Epidermal melanocyte (primary cell): ENCODE measurements around the gene ROBO2.

Source experiments
- DNase-seq: peaks from one replicate; pipeline ENCODE4 v3.0.0; 2011; ENCODE audit warnings: low spot score; ENCODE audit not compliant: insufficient read length

ROBO2 gene, protein sequence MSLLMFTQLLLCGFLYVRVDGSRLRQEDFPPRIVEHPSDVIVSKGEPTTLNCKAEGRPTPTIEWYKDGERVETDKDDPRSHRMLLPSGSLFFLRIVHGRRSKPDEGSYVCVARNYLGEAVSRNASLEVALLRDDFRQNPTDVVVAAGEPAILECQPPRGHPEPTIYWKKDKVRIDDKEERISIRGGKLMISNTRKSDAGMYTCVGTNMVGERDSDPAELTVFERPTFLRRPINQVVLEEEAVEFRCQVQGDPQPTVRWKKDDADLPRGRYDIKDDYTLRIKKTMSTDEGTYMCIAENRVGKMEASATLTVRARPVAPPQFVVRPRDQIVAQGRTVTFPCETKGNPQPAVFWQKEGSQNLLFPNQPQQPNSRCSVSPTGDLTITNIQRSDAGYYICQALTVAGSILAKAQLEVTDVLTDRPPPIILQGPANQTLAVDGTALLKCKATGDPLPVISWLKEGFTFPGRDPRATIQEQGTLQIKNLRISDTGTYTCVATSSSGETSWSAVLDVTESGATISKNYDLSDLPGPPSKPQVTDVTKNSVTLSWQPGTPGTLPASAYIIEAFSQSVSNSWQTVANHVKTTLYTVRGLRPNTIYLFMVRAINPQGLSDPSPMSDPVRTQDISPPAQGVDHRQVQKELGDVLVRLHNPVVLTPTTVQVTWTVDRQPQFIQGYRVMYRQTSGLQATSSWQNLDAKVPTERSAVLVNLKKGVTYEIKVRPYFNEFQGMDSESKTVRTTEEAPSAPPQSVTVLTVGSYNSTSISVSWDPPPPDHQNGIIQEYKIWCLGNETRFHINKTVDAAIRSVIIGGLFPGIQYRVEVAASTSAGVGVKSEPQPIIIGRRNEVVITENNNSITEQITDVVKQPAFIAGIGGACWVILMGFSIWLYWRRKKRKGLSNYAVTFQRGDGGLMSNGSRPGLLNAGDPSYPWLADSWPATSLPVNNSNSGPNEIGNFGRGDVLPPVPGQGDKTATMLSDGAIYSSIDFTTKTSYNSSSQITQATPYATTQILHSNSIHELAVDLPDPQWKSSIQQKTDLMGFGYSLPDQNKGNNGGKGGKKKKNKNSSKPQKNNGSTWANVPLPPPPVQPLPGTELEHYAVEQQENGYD (N-terminal part only)

DNA sequence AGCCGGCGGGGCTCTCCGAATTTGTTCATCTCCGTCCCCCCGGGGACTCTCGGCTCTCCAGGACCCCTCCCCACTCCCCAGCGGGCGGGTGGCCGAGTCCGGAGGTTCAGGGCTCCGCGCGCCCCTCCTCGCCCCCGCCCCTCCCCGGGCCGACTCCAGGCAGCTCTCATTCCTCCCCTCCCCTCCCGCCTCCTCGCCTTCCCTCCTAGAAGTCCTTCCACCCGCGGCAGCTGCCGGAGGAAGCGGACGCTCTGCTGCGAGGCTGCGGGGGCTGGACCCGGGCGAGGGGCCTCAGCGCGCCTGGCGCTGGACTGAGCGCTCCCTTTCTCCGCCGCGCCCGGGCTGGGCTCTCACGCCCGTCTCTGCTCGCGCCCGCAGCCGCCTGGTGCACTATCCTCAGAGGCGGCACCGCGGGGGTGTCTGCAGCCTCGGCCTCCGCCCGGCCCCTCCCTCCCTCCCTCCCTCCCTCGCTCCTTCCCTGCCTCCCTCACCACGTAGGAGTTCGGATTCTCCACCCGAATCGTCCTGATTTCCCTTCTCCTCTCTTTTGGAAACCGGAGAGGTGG is at the start of gene ROBO2:
Gene ROBO2 (plus strand): TSS at position 494 of the 566 bp plus-strand sequence. CDS start 687 bp downstream, outside the sequence.
- DNase-seq = no peak

DNA sequence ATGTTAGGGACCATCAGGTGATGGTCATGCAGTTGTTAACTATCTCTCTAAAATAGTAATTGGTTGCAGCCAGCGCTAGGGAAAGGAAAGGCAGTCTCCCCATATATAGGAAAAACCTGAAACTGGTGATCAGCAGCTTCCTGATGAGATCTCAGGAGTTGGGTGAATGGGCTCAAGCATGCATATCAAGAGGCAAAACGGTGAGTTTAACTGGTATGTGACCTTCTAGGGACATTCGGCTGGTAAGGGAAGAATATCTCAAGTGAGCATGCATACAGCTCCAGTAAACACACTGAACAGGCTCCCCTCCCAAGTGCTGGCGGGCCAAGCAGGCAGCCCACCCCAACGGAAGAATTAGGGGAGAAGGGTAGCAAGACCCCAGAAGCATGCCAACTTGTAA is 49.3 kb upstream of the ROBO2 start:
- DNase-seq = no peak

DNA sequence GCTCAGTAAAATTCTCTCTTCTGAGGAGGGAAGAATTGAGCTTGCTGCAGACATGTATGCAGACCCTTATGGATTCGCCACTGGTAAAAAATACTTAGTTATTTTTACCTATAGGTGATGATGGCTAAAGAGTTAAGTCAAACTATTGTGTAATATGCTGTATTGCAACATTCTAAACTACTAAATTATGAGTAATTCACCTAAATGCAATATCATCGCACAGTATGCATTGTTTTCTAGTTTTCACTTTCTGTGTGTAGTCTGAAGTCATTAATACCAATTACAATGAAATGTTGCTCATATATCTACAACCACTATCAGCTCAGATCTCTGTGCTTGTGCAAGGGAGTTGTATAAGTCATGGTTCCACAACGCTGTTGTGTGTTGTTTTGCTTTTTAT is 48.7 kb upstream of the ROBO2 start:
- DNase-seq = no peak

DNA sequence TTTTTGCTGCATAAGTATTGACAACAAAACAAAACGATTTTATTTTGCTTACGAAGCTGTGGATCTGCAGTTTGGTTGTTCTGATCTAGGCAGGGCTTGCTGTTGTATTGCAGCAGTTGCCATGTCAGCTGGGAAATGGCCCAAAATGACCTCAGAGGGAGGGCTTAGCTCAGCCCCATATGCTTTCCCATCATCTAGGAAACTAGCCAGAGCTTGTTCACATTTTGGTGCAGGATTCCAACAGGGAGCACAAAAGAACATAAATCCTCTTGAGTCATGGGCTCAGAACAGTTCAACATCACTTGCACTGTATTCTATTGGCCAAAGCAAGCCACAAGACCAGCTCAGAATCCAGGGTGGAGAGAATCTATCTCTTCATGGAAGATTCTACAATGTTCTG is 42.2 kb upstream of the ROBO2 start:
- DNase-seq = peak; percentile 25

DNA sequence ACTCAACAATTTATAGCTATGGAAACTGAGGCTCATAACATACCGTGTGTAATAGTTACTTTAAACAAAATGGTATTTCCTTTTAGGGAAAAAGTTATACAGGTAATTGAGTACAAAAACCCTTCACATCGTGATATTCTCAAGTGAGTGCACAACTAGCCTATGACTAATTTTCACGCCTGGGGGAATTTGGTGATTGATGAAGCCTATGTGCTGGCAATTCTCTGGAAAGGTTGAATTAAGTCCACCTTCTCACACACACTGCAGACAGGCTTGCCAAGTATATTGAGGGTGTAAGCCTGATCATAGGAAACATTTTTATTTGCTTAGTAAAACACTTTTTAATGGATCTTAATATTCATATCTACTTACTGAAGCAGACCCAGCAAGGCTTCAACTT is 41.3 kb upstream of the ROBO2 start:
- no peak for DNase-seq

DNA sequence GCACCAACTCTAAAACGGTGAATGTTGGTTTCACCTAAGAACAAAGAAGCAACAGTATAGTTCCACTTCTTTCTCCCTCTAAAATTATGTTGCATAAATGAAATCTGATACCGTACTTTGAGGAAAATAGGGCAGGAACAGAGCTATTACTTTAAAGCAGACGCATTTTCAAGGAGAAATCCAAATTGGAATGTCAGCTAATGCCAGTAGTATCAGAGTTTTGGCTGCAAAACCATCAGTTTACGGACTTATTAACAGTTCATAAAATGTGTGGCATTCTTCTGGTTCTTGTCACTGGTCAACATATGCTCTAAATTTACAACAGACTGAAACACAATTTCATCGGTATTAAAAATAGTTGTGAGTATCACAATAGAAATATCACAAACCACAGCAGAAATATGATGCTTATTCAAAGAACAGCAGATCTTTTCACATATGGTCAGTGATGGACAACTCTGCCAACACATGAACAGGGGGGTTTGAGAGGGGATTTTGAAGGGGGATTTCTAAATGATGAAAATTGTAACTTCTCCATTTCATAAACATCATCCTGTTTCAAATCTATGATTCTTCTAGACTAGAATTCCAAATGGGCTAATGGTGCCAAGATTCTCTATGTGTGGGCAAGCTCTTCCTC is 38.7 kb upstream of the ROBO2 start:
- no peak for DNase-seq

DNA sequence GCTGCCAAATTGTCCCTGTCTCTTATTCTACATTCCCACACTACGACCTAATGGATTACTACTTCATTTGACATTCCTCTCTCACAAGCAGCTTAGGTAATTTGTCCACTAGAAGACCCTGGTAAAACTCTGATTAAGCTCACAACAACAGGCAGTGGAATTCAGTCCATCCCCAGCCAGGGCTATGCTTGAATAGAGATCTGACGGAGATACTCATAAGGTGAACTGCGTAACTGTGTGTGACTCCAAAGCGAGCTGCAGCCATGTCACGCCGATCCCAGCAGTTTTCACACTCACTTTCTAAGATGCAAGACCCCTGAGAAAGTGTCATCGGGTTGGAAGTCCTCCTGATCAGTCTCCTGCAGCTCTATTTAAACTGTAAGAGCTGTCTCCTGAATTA is 25.7 kb upstream of the ROBO2 start:
- DNase-seq = no peak

DNA sequence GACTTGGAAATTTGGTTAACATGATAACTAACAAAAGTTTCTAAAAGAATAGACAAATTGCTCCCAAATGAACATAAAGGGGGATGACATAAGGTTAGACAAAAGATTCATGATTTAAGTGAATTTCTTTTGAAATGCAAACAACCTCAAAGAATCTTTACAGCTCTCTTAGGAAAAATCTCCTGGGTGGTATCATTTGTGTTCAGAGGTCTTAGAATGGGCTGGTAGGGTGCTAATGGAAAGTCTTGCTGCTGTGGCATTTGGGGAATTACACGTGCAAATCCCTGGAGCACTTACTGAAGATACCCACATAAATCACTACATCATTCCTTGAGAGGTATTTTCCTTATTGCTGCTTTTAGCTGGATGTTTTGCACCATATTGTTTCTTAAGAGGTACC is 14.4 kb upstream of the ROBO2 start:
- DNase-seq = no peak

DNA sequence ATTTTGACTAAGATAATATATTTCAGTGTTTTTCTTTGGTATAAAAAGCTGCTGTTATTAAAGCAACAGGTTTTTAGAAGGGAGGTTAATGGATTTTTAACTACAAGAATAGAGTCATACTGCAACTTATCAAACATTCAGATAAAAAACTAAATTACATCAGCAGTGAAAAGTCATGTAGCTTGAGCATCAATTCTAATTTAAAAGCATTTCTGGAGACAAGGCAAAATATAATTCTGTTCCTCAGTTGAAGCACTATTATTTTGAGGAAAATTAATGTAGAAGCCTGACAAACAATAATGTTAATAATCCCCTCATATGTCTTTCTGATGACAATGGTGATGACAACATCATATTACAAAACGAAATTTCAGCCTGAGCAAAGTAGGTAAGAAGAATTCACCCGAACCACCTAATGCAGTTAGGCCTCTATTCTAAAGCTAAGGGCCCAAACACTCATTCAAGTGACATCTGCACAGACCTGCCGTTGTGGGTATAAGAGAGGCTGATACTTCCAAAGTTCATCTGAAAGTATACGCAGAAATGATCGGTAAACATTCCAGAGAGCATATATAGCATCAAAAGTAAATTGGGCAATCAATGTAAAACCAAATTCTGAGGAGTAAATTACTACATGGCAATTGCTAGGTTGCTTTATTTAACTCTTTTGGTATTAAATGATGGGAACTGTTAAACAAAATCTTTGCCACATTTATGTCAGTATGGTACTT is 12.8 kb upstream of the ROBO2 start:
- DNase-seq = no peak

DNA sequence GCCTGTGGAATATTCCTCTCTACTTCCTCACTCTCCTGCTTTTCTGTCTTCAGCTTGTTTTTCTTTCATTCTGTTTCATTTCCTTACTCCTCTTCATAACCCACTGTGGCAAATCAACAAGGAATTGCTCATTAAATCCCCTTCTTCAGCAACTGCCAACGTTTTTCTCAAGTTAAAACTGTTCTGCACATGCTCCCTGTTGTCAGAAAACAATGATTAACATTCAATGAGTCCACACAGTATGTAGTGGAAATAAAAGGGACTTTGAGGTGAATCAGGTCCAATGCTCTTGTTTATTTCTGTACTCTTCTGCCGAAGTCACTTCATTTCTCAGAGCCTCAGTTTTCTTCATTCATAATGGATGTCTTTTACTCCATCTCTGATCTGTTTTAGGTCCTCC is 11.9 kb upstream of the ROBO2 start:
- no peak for DNase-seq

DNA sequence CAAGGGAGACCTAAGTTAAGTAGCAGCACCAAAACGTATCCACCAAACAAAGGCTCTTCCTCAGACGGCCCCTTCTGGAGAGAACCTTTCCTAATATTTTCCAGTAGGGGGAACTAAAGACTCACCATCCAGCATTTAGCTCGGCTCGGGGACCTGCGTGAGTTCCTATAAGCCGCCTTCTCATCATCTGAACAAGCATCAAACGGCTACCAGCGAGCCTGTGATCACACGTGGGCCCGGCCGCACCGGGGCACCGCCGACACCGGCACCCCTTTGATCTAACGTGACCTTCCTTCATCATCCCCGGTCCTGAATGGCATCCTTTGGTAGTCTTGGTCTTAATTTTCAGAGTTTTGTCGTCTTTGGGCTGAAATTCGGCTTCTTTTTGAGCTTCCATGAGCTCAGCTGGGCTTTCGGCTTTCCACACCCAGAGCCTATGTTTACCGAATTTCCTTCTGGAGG is 1.4 kb upstream of the ROBO2 start:
- DNase-seq = peak; percentile 50

DNA sequence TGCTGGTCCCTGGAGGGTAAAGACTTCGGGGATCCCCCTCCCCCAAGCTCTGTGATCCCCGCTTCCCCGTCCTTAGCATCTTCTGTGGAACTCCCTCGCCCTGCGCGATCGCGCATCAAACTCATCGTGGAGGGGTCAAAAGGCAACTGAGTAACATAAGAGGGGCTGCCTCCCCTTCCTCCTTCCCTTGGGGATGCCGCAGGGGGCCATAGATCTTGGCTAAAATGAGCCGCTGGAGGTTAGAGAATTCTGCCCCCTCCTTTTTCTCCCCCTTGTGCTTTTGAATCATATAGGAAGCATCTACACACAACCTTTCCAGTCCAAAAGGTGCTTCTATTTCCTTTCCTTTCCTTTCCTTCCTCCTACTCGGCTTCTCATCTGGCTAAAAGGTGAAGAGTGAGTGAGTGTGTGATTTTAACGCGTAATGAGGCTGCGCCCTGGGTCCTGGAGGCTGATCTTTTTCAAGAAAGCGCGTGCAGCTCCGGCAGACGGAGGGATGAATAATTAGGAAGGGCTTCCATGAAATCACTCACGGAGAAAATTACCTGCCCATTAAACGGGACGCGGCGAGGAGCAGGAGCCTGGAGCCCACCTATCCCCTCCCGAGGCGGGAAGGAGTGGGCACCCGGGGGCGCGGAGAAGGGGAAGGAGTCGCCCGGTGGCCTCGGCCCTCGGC is 831 bp upstream of the ROBO2 start:
- DNase-seq = no peak

DNA sequence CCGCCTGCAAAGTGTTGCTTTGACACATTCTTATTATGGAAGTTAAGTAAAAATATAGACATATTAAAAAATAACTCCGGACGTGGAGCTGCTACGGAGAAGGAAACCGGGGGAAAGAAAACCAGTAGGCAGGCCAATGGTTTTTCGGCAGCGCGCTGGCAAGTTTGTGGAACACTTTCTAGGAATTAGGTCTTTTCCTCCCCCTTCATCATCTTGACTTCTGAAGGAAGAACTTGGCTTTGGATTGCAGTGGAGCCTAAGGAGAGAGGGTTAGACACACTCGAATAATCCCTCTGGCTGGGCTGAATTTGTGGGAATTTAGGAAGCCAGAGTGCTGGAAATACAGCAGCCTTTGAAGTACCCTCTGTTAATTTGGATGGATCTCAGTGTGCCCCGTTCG is 317 bp downstream of the ROBO2 start:
- no peak for DNase-seq

DNA sequence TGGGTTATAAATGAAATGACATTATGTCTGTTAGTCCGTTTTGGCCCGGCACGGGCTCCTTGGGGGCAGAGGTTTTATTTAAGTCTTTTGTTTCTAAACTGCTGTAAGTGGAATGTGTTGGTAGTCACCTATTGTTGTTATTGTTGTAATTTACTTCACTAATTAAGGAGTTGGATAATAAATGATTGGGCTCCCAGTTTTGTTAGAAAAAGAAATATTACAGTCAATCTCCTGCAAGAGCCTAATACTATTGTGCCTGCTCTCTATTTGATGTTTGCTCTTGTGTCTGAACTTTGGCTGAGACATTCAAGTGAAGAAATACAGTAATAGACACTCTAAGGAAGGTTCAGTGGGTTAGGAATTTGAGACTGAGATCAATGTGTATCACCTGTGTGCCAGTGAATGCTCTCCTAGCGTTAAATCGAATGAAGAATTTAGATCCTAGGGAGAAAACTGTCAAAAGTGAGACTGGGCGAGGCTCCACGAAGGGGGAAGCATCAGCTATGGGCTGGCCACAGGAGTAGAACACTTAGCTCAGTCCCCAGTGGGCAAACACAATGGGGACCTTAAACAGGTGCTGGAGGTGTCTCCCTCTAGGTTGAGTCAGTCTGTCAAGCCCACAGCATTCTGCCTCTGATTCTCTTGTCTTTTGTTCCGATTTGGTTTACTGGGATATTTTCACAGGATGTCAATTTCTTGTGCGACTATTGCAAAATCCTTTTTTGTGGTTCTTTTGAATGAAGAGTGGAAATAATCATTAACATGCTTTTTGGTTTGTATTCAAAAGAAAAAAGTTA is 1.2 kb downstream of the ROBO2 start:
- no peak for DNase-seq

DNA sequence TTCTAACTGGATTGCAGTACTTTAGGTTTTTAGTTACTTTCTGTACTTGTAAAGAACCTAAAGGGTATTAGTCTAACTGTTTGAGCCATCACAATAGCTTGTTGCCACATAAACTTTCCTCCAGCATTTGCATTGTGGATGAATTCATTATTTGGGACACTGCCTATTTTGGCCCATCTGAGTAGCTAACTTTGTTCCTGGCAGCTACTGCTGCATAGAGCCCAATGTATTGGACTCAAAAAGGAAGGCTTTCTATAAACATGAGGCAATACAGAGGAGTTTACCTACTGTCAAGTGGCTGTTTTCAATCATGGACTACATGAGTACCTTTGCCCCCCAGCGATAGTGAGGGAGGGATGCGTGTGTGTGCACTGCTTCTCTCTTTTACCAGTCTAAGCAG is 1.9 kb downstream of the ROBO2 start:
- no peak for DNase-seq

DNA sequence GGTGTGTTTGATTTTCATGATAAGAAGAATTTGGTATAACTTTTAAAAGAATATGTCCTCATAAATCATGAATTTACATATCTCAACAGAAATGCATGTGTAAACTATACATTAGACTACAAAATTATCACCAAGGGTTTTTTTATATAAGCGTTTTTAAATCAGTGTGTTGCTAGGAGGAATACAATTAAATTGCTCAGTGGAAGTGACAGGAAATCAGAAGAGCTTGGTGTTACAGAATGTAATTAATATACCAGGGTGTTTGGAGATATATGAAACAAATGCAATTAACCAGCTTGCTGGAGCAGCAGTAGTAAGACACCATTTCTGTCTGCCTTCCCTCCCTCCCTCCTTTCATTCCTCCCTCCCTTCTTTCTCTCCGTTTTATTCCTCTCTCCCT is 2.4 kb downstream of the ROBO2 start:
- no peak for DNase-seq

DNA sequence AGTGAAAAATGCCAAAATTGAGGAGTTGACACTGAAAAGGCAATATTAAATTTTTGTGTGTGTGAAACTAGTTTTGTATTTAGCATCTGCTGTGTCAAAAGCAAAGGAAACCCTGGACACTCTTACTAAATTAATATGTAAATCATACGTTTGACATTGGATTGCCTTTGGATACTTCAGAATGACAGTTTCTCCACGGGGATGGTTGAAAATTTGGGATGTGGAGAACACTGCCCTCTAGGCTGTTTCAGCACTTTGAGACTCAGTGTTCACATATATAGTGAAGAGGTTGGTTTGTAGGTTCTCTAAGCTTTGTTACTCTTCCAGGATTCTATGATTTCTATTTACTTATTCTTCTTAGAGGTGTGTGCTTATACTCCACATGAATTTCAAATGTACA is 3.0 kb downstream of the ROBO2 start:
- DNase-seq = no peak

DNA sequence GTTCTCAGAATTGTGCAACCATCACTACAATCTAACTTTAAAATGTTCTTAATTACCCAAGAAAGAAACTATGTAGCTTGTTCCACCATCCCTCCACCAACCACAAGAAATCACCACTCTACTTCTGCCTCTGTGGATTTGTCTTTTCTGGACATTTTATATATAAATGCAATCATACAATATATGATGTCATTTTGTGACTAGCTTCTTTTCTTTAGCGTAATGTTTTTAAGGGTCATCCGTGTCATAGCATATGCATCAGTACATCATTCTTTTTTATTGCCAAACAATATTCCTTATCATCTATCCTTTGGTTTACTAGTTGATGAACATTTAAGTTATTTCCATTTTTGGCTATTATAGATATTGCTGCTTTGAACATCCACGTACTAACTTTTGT is 5.8 kb downstream of the ROBO2 start:
- no peak for DNase-seq

DNA sequence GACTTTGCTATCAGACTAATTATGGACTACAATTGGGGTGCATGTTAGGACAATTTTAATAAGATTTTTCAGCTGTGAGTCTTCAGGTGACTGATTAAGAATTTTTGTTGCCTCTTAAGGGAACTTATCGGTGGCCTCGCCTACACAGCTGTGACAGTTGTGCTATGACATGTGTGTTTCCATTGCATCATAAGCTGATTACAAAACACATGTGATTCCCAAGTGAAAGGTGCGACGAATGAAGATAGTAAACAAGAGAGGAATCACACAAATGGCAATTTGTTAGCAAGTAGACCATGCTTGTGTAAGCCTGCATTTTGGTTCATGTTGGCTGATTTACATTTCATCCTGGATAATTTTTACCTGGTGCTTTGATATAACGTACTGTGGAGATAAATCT is 8.3 kb downstream of the ROBO2 start:
- DNase-seq = no peak
